ENCODE results near the gene WNT9A.

DNA sequence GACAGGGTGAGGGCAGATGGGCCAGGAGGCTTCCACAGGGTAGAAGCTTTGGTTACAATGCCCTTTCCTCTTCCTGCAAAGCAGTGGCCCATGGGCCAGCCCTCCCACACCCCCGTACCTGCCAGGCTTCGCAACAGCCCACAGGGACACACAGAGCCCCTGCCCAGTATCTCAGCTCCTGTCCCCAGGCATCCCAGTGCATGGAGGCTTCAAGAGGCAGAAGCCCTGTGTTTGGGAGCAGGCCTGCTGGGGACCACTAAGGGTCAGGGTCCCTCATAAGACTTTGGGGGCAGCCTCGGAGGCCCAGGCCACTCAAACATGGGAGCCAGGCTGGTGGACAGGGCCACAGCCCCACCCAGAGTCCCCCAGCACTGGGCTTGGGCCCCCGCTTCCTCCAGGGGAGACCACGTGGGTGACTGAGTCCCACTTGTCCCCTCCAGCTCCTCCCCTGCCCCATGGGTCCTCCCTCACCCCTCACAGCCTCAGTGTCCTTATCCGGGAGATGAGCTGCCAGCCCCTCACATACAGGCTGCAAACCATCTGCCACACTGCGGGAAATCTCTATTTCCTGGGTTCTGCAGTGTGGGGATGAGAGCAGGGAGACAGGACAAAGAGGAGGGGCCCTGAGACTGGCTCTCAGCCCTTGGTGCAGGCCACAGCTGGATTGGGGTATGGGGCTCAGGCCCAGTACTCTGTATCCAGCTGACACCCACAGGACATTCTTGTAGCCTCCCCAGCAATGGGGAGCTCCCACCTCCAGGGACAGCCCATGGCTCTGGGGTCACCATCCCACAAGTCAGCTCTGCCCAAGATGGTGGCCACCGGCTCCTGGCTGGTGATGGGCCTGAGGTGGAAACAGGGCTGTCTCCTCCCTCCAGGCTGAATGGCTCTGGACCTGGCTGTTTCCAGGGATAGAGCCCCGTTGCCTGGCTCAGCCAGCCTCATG, 50.7 kb downstream of the WNT9A start:
- TF ChIP-seq SUZ12 (IDR thresholded peaks at IDR 0.05; ENCODE audit: extremely low read depth, insufficient read depth, insufficient read length) (no peak), YY1 (IDR thresholded peaks at IDR 0.05; ENCODE audit: insufficient read depth, insufficient read length) (no peak)

All from NT2/D1 (cell line).